GM12874 (cell line): Measurements from ENCODE around the gene ALG8.

ENCODE experiments used
- TF ChIP-seq, protein P1 (sequence below): IDR thresholded peaks from 2 replicates; pipeline ENCODE4 v1.5.1; 2011; ENCODE audit warnings: low read depth, mild to moderate bottlenecking, control low read depth, low read length, moderate library complexity; ENCODE audit not compliant: insufficient read depth

Gene ALG8

DNA sequence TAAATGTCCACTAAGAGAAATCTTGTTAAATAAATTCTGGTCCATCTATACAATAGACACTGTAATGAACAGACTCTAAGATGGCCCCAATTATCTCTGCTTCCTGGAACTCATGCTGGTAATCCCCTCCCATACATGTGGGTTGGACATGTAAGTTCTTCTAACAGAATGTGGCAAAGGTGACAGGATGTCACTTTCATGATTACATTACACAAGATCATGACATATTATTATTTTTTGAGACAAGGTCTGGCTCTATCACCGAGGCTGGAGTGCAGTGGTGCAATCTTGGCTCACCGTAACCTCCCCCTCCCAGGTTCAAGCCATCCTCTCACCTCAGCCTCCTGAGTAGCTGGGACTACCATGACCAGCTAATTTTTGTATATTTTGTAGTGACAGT is 45.2 kb downstream of the ALG8 start:
- TF ChIP-seq, protein P1, sequence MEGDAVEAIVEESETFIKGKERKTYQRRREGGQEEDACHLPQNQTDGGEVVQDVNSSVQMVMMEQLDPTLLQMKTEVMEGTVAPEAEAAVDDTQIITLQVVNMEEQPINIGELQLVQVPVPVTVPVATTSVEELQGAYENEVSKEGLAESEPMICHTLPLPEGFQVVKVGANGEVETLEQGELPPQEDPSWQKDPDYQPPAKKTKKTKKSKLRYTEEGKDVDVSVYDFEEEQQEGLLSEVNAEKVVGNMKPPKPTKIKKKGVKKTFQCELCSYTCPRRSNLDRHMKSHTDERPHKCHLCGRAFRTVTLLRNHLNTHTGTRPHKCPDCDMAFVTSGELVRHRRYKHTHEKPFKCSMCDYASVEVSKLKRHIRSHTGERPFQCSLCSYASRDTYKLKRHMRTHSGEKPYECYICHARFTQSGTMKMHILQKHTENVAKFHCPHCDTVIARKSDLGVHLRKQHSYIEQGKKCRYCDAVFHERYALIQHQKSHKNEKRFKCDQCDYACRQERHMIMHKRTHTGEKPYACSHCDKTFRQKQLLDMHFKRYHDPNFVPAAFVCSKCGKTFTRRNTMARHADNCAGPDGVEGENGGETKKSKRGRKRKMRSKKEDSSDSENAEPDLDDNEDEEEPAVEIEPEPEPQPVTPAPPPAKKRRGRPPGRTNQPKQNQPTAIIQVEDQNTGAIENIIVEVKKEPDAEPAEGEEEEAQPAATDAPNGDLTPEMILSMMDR: no peak

DNA sequence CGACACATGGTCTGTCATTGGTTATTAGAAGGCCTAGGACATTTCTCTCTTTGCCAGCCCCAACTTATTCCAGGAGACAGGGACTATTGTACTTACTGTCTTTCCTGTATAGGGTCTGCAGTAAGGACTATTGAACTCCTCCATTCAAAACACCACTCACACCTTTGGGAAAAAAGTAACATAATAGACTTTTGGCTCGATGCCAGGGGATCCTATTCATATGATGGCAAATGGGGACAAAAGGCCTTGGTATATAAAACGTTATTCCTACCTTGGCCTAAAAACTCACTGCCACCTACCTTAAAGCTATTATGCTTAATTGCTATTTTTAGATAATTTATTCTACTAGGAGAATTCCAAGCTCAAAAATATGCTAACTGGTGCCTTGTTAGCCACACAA is 53.5 kb downstream of the ALG8 start:
- TF ChIP-seq, protein P1: no peak

DNA sequence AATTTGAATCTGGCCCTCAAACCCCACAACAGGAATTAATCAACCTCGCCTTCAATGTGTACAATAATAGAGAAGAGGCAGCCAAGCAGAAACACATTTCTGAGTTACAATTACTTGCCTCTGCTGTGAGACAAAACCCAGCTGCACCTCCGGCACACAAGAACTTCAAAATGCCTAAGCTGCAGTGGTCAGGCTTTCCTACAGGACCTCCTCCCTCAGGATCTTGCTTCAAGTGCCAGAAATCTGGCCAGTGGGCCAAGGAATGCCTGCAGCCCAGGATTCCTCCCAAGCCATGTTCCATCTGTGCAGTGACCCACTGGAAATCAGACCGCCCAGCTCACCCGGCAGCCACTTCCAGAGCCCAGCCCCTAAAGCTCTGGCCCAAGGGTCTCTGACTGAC is 56.4 kb downstream of the ALG8 start:
- TF ChIP-seq, protein P1: no peak

DNA sequence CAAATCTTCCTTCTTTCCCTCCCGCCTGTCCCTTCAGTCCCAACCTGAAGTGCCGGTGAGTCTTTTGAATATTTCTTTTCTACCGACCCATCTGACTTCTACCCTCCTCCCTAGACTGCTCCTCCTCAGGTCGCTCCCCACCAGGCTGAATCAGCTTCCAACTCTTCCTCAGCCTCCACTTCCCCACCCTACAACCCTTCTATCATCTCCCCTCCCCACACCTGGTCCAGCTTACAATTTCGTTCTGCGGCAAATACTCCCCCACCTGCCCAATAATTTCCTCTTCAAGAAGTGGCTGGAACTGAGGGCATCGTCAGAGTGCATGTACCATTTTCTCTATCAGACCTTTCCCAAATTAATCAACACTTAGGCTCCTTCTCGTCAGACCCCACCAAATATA is 57.3 kb downstream of the ALG8 start:
- TF ChIP-seq, protein P1: no peak

DNA sequence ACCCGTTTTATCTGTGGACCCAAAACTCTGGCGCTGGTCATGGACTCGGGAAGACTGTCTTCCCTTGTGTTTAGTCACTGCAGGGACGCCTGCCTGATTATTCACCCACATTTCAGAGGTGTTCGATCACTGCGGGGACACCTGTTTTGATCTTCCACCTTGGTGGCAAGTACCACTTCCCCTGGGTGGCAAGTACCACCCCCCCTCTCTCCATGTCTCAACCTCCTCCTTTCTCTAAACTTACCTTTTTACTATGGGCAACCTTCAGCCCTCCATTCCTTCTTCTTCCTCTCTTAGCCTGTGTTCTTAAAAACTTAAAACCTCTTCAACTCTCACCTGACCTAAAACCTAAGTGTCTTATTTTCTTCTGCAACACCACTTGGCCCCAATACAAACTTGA is 57.8 kb downstream of the ALG8 start:
- TF ChIP-seq, protein P1: no peak

DNA sequence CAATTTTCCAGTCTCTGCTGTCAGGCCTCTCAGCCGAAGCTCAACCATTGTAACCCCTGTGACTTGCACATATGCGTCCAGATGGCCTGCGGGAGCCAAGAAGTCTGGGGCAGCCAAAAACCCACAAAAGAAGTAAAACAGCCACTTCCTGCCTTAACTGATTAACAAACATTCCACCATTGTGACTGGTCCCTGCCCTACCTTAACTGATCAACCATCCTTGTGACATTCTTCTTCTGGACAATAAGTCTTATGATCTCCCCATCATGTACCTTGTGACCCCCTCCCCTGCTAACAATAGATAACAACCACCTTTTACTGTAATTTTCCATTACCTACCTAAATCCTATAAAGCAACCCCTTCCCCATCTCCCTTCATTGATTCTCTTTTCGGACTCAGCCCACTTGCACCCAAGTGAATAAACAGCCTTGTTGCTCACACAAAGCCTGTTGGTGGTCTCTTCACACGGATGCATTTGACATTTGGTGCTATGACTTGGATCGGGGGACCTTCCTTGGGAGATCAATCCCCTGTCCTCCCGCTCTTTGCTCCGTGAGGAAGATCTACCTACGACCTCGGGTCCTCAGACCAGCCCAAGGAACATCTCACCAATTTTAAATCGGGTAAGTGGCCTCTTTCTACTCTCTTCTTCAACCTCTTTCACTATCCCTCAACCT is 58.5 kb downstream of the ALG8 start:
- TF ChIP-seq, protein P1: no peak

DNA sequence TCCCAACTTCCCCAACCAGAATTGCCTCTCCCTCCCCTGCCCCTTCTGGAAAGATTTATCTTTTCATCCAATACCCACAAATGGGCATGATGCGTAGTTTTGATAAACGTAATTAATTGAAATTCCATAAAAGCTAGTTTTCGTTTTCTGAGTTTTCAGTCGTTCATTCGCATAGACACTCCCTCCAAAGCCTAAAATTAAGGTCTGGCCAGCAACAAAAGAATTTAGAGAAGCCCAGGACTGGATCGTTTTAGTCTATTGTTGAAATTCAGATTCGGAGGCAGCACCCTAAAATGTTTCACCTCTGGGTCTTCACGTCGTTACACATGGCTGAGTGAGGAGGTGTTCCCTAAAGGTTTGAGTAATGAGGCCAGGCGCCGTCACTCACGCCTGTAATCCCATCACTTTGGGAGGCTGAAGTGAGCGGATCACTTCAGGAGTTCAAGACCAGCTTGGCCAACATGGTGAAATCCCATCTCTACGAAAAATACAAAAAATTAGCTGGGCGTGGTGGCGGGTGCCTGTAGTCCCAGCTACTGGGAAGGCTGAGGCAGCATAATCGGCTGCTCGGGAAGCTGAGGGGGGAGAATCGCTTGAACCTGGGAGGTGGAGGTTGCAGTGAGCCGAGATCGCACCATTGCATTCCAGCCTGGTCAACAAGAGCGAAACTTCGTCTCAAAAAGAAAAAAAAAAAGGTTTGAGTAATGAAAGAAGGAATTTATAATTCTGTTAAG is 59.2 kb downstream of the ALG8 start:
- TF ChIP-seq, protein P1: no peak
